ENCODE results near the gene PEX14.

- no peak for TF ChIP-seq CTCF (IDR thresholded peaks at IDR 0.05; ENCODE audit: insufficient read depth, low read length, poor library complexity, severe bottlenecking)
- TF ChIP-seq EZH2phosphoT487 (conservative IDR thresholded peaks at IDR 0.05; ENCODE audit: low read length) = no peak
These were observed 15.6 kb upstream of the PEX14 start for GRCh38 chr1:10459184-10459583.
